Measurements from ENCODE around the gene ALKBH2. TPM values are rescaled to one million over a fixed set of nuclear protein-coding genes. Genes with fewer than 3 reads are reported as not detected.
"Not testable (repeated sequence)": the region's sequence is repeated elsewhere in the genome, so short reads cannot be mapped to it uniquely, and the experiment has no call there.

Gene ALKBH2
- total RNA-seq, 1 experiment from 2014 or later = 47.9 TPM

DNA sequence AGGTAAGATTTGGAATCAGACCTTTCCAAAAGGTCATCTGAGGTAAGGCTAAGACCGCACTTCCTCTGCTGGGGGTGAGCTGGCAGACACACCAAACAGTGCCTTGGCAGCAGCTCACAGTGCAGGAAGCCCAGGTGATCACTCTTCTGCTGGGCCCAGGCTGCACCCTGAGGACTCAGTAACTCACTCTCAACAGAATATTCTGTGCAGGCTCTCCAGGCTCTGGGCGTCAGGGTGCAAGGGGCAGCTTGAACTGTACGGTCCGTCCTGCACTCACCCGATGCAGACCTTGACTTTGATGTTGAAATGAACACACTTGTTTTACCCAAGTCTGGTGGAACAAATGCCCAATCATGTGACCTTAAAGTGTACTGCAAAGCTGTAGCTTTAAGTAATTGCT lies 6.0 kb downstream of the ALKBH2 start:
- in situ Hi-C loops (cut with HindIII; ENCODE audit: low sequenced_read_pairs) = no loop called here
- DNase-seq (ENCODE audit: low spot score) = peak; percentile 59

DNA sequence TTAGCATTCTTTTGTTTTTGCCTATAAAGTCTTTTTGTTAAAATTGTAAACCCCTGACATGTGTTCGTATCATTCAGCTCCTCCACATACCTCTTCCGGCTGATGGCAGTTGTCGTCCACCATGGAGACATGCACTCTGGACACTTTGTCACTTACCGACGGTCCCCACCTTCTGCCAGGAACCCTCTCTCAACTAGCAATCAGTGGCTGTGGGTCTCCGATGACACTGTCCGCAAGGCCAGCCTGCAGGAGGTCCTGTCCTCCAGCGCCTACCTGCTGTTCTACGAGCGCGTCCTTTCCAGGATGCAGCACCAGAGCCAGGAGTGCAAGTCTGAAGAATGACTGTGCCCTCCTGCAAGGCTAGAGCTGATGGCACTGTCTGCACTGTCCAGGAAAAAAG lies 7.7 kb downstream of the ALKBH2 start:
- in situ Hi-C loops (cut with HindIII; ENCODE audit: low sequenced_read_pairs) = no loop called here
- DNase-seq (ENCODE audit: low spot score) = no peak

DNA sequence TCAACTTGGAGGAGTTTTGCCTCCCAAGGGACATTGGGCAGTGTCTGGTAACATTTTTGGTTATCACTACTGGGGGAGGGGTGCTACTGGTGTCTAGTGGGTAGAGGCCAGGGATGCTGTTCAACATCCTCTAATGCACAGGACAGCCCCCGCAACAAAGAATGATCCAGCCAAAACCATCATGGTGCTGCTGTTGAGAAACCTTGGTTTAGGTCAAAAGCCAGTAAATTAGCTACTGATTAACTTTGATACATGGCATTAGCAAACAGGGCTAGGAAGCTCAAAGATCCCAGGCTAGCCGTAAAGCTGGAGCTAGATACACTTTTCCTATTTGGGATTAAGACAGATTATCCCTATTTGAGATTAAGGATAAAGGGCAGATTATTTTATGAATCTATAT lies 8.8 kb downstream of the ALKBH2 start:
- in situ Hi-C loops (cut with HindIII; ENCODE audit: low sequenced_read_pairs) = no loop called here
- no peak for DNase-seq (ENCODE audit: low spot score)

DNA sequence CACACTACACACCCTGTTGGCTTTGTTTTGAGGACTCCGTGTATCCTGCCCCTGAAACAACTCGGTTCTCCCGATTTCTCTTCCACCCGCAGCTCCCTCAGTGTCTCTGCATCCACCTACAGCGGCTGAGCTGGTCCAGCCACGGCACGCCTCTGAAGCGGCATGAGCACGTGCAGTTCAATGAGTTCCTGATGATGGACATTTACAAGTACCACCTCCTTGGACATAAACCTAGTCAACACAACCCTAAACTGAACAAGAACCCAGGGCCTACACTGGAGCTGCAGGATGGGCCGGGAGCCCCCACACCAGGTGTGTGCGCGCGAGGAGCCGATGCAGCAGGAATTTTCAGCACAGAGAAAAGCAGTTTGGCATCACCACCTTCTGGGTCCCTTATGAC lies 10.5 kb downstream of the ALKBH2 start:
- DNase-seq (ENCODE audit: low spot score) = no peak
- in situ Hi-C loops (cut with HindIII; ENCODE audit: low sequenced_read_pairs) = no loop called here

DNA sequence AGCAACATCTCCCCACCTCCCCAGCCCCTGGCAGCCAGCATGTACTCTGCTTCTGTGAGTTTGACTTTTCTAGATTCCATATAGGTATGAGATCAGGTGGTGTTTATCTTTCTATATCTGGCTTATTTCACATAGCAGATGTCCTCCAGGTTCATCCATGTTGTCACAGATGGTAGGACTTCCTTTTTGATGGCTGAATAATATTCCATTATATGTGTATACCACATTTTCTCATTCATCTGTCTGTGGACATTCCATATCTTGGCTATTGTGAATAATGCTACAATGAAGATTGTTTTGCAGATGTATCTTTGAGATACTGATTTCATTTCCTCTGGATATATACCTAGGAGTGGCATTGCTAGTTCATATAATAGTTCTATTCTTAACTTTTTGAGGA lies 18.4 kb downstream of the ALKBH2 start:
- no peak for DNase-seq (ENCODE audit: low spot score)
- in situ Hi-C loops (cut with HindIII; ENCODE audit: low sequenced_read_pairs) = no loop called here

DNA sequence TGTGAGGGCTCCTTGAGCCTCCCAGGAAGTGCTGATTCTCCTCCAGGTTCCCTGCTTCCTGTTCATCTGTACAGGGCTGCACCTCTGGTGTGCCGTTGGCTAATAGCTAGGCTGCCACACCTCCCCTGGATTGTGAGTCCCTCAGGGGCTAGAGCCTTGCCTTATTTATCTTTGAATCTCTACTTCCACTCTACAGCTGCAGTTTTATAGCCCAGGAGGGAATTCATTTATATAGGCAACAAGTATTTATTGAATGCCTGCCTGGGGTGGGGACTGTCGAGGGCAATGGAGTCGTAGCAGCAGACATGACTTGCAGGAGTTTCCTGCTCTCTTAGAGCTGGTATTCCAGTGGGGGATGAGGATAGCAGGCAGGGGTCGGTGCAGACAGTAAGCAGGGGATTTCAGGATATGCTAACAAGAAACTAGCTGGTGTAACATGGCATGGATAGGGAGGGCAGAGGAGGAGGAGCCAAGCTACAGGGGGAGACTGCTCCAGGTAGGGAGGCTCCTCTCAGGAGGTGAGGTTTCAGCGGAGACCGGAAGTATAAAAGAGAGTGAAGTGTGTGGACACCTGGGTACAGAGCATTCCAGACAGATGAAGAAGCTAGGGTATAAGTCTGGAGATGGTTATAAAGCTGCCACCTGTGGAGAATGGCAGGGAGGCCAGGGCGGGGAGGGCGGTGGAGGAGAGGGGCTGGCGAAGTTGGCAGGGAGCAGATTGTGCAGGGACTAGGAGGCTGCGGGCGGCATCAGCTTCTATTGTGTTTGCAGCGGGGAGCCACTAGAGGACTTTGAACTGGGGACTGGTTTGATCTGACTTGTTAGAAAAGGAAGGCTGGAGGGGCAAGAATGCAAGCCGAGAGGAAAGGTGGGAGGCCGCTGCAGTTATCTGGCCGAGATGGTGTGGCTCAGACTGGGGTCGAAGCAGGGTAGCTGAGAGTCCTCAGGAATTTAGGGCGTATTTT lies 23.7 kb downstream of the ALKBH2 start:
- no peak for DNase-seq (ENCODE audit: low spot score)
- in situ Hi-C loops (cut with HindIII; ENCODE audit: low sequenced_read_pairs) = no loop called here

DNA sequence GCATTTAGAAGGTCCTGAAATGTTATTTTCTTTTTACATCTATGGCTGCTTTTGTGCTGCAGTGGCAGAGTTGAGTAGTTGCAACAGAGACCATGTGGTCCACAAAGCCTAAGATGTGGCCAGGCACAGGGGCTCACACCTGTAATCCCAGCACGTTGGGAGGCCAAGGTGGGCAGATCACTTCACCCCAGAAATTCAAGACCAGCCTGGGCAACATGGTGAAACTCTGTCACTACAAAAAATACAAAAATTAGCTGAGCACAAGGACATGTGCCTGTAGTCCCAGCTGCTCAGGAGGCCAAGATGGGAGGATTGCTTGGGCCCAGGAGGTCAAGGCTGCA lies 27.4 kb downstream of the ALKBH2 start:
- in situ Hi-C loops (cut with HindIII; ENCODE audit: low sequenced_read_pairs) = no loop called here
- no peak for DNase-seq (ENCODE audit: low spot score)

DNA sequence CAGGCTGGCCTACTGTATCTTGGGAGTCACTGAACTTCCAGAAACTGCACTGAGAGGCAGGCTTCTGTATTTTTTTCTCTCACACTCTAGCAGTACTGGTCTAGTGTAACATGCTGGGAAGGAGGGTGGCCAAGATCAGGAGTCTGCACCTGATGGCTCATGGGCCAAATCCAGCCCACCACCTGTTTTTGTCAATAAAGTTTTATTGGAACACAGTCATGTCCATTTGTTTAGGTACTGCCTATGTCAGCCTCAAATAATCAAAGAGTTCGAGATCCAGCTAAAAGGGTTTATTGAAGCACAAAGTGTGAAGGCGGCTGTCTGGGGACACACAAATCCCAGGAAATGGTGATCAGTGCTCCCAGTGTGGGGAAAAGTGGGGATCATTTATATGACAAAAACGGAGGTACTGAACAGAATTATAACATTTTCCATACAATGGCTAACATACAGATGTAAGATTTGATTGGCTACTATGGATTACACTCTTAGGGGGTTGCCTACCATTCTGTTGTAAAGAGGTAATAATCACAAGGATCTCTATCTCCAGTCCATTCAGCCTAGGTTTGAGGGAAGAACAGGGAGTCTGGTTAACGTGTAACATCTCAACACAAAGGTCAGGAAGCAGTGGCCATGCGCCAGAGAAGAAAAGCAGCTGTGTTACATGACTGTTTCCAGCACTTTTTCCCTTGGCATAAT lies 28.0 kb downstream of the ALKBH2 start:
- in situ Hi-C loops (cut with HindIII; ENCODE audit: low sequenced_read_pairs) = no loop called here
- no peak for DNase-seq (ENCODE audit: low spot score)

DNA sequence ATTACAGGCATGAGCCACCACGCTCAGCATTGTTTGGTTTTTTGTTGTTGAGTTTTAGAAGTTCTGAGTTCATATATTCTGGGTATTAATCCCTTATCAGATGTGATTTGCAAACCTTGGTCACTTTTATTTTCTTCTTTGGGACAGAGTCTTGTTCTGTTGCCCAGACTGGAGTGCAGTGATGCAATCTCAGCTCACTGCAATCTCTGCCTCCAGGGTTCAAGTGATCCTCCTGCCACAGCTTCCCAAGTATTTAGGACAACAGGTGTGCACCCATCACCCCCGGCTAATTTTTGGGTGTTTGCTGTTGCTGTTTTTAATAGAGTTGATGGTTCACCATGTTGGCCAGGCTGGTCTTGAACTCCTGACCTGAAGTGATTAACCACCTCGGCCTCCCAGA lies 29.1 kb downstream of the ALKBH2 start:
- in situ Hi-C loops (cut with HindIII; ENCODE audit: low sequenced_read_pairs) = no loop called here
- DNase-seq (ENCODE audit: low spot score) = no peak

DNA sequence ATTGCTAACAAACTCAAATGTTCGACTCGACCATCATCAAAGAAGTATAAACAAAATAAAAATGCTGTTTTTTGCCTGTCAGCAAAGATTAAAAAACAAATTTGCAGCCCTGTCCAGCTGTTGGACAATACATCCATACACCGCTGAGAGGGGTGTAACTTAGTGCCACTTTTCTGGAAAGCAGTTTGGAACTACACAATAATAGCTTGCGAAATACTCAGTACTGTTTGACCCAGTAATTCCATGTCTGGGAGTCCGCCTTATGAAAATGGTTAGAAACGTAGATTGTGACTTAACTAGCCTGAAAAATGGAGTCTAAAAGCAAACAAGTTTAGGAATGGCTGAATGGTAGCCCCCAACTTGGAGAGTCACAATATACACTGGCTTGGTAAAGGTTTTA lies 34.5 kb downstream of the ALKBH2 start:
- DNase-seq (ENCODE audit: low spot score) = no peak

DNA sequence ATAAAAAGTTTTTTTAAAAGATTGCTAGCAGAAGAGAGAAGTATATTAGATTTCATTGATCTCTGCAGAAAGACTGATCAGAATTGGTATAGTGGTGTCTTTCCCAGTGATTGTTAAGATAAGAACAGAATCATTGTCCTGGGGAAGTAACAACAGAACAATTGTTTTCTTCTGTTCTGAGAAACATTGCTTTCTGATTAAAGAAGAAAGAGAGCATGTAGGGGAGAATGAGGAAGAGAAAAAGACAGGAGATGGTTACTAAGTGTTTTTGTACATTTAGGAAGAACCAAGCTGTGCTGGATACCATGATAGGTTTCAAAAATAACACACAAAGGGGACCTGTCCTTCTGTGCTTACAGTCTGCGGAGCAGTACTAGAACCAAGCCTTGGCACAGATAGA lies 35.9 kb downstream of the ALKBH2 start:
- DNase-seq (ENCODE audit: low spot score) = no peak
- in situ Hi-C loops (cut with HindIII; ENCODE audit: low sequenced_read_pairs) = no loop called here

More for the DNA sequence above, 34.5 kb downstream of the ALKBH2 start:
- in situ Hi-C loops (cut with HindIII; ENCODE audit: low sequenced_read_pairs) = no loop called here

DNA sequence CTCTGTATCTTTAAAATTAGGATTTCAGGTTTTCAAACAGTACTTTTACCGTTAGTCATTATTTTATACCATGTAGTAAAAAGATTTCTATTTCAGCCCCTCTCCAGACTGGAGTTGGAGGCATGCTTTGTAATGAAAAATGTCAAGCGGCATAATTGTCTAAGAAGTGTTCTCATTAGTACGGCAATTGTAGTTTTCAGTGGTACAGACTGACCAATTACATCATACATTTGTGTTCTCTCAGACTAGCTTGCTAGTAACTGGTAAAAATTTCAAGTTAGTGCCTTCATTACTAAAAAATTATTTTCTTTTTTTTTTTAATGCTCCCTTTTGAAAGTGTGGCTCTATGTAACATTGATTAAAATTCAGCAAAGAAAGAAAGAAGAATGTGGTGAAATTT lies 36.4 kb downstream of the ALKBH2 start:
- no peak for DNase-seq (ENCODE audit: low spot score)
- in situ Hi-C loops (cut with HindIII; ENCODE audit: low sequenced_read_pairs) = no loop called here

DNA sequence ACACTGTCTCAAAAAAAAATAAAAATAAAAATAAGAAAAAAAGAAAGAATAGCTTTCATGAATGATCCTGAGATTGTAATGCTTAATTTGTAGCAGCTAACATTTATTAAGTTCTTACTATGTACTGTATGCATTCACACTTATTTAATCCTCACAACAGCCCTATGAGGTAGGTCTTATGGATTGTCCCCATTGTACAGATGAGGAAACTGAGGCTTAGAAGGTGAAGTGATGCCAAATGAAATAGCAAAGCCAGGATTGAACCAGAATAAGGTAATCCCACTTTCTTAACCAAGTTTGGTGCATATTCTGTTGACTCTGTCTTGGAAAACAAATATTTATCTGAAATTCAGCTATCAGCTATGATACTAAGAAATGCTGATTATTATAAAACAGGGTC lies 38.8 kb downstream of the ALKBH2 start:
- in situ Hi-C loops (cut with HindIII; ENCODE audit: low sequenced_read_pairs) = no loop called here
- DNase-seq (ENCODE audit: low spot score) = no peak

DNA sequence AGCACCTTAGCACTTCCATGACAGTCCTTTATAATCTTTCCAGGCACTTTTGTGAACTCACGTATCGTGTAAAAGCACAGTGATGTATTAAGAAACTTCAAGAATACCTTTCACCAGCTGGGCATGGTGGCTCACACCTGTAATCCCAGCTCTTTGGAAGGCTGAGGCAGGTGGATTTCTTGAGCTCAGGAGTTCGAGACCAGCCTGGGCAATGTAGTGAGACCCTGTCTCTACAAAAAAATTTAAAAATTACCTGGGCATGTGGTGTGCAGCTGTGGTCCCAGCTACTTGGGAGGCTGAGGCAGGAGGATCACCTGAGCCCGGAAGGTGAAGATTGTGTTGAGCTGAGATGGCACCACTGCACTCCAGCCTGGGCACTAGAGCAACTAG lies 39.2 kb downstream of the ALKBH2 start:
- in situ Hi-C loops (cut with HindIII; ENCODE audit: low sequenced_read_pairs); DNase-seq (ENCODE audit: low spot score): not testable (repeated sequence)

DNA sequence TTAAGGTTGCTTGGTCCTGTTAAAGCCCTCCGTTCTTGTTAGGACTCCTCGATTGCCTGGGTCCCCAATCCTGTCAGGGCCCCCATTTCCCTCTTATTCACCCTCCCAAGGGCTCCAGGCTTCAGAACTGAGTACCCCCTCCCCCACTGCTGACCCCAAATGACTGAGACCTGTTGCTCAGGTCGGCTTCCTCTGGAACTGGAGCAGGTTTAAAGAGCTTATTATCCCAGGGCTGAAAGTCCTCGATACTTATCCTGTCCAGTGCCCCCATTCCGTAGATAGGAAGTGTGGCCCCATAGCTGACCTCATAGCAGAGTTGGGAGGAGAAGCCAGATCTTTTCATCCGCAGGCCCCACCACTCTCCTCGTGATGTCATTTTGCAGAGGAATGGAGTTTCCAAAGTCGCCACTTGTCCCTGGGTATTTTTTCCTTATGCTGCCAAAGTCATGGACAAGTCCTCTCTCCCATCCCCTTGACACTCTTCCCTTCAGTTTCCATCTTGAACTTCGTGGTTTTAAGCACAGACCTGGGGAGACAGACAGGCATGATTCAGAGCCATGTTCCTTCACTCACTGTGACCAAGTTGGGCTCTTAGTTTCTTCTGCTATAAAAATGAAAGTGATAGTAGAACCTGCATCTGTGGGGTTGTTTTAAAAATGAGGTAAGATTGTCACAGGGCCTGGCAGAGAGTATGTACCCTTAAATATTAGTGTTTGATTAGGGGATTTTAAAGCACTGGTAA lies 39.7 kb downstream of the ALKBH2 start:
- DNase-seq (ENCODE audit: low spot score) = peak; percentile 4
- in situ Hi-C loops (cut with HindIII; ENCODE audit: low sequenced_read_pairs) = no loop called here

DNA sequence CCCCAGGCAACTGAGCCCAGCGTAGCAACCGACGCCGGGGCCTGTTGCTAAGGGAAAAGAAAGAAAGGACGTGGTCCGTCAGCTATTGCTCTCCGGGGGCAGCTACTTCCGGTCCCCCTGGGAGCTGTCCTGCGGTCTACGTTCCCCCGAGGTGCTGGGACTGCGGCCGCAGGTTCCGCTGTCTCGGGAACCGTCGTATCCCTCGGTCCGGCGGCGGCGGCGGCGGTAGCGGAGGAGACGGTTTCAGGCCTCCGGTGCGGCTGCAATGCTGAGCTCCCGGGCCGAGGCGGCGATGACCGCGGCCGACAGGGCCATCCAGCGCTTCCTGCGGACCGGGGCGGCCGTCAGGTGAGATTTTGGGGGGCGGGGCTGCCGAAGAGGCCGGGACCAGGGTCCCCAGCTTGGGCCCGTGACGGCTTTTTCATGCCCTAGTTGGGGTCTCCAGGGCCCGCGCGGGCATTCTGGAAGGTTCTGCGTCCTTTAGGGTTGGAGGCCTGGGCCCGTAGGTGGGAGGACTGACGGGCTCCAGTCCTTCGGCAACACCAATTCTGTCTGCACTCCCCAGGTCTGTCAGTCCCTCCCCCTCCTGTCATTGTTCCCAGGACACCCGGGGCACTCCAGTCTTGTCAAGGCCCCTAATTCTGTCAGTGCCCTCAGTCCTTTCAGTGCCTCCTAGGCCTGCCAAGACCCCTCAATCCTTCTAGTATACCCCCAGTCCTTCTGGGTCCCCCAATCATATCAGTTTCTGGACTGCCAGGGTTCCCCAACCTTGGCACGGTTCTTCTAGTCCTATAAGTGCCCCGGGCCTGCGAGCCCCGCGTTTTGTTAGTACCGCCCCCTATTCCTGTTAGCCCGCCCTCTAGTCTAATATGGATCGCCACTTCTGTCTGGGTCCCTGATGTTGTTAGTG lies 40.6 kb downstream of the ALKBH2 start, which contains the start of gene USP30:
TSS of gene USP30 (plus strand) at position 163 of the 910 bp plus-strand sequence. CDS start at position 266, 103 bp downstream.
- peak; percentile 91 for DNase-seq (ENCODE audit: low spot score)
- in situ Hi-C loops (cut with HindIII; ENCODE audit: low sequenced_read_pairs) = no loop called here

DNA sequence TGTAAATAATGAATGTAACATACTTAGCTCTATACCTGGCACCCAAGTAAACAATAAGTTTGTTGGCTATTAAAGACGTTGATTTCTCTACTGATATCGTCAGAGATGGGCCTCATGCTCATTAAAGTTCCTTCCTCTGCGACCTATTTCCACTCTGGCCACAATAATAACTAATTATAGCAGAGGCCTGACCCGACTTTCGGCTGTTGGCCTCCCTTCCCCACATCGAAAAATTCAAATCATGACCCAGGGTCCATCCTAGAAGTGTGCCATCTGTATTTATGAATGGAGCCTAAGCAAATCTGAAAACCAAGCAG lies 41.2 kb downstream of the ALKBH2 start:
- in situ Hi-C loops (cut with HindIII; ENCODE audit: low sequenced_read_pairs) = no loop called here
- DNase-seq (ENCODE audit: low spot score) = no peak

DNA sequence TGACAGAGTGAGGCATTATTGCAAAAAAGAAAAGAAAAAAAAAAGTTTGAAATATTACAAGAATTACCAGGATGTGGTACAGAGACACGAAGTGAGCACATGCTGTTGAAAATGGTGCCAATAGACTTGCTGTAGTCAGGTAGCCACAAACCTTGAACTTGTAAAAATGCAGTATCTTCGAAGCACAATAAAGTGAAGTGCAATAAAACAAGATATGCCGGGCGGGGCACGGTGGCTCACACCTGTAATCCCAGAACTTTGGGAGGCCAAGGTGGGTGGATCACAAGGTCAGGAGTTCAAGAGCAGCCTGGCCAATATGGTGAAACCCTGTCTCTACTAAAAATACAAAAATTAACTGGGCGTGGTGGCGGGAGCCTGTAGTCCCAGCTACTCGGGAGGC lies 43.5 kb downstream of the ALKBH2 start:
- DNase-seq (ENCODE audit: low spot score); in situ Hi-C loops (cut with HindIII; ENCODE audit: low sequenced_read_pairs): not testable (repeated sequence)

DNA sequence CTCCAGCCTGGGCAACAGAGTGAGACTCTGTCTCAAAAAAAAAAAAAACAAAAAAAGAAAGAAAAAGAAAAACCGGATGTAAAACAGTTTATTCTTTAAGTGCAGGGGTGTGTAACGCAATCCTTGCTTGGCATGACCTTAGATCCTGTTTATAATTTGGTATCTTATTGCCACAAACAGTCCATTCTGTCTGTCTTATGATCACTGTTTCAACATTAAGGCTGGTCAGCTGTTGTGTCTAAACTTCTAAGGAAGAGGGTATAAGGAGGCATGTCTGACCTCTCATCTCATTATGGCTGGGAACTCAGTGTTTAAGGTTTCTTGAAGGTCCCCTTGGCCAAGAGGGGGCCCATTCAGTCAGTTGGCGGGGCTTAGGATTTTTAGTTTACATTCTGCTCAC lies 44.6 kb downstream of the ALKBH2 start:
- in situ Hi-C loops (cut with HindIII; ENCODE audit: low sequenced_read_pairs); DNase-seq (ENCODE audit: low spot score): not testable (repeated sequence)

Data from G401 (cell line).